HG03066 (cell line): ENCODE results near the gene FMO2.

Source experiments
- ATAC-seq: cut with Tn5 transposase; IDR thresholded peaks from one replicate; pipeline ENCODE4 v1.9.1; 2021; ENCODE audit warnings: low read depth; ENCODE audit not compliant: unreplicated experiment

FMO2 gene

DNA sequence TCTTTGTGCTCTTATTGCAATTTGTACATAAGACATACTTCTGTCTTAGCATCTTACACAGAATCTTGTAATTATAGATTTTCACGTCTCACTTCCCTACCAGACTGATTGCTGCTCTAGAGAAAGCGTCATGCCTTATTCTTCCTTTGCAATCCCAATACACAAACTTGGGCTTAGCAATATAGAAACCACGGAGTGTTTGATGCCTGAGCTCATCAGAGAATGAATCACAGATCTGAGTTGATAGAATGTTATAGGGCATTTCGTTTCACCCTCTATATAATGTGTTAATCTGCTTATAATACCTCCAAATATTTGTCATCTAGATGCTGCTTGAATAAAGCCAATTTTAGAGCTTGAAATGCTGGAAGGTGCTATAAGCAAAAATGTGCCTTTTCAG, 69.8 kb downstream of the FMO2 start:
- no peak for ATAC-seq

DNA sequence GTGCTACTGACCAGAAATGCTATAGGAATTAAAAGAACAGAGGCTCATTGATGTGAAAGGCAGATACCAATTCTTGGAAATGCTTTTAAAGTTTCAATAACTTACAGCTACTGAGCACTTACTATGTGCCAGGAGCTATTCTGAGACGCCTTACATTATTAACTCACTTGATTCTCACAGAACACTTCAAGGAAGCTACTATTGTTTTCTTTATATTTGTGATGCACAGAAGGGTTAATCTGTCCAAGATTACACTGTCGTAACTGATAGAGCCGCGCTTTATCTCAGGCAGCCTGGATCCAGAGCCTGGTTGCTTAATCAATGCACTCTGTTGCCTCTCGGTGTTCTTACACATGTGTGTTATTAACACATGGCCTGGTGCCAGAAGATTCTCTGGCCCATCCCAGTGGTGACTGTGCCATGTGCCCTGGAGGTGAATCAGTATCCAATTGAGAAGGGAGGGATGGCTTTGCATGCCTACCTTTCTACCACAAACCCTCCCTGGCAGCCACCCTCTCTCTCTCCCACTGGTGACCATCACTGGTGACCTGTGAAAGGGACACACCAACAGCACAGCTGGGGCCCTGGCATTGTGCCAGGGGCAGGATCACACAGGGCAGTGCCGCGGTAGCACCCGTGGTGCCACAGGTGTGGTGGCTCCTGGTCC, 72.0 kb downstream of the FMO2 start:
- no peak for ATAC-seq

DNA sequence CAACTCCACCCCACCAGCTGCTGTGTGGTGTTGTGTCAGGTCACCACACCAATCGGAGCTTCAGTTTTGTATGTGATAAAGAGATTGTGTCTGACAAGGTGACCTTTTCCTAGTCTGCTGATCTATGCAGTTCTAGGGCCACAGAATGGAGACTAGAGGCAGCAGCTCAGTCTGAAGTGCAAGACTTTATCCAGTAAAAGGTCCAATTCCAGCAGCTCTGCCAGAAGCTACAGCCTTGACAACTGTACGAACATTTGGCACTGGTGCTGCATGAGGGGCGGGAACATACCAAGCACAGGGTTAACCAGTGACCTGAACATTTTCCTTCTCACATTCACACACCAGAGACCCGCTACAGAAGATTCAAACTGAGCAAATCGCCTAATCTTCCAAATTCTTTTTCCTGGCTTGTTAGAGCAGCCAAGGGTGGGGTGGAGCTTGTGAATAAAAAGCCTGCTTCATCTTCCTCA, 72.5 kb downstream of the FMO2 start:
- no peak for ATAC-seq

DNA sequence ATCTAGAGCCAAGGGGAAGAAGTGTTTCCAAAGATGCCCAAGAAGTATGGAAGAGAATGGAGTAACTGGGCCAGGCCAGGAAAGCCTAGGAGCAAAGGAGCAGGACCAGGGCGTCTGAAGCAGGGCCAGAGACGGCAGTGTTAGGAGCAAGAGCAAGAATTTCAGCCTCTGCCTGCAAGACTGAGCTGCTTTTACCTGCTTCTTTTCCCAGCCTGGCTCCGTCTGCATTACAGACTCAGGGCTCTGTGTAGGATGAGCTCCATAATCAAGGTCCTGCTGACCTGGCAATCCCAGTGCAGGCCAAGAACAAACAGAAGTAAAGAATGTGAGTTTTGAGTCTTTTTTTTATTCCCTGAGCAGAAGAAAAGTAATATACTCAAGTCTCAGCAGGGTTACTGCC, 73.3 kb downstream of the FMO2 start:
- no peak for ATAC-seq

DNA sequence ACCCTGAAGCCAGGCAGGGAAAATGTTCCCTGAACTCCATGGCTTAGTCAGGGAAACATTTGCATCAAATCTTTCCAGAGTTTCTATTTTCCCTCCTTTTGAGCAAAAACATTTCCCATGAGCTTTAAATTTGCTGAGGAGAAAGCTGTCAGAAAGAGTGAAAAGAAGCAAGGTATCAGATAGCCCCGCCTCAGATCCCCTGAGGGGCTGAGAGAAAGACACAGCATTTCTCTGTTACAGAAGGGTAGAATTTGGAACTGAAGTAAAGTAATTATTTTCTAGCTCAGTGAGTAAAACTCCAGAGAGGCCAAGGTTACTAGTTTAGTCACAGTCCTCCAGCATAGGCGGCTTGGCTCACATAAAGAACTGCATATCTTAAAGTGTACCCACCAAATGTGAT, 73.8 kb downstream of the FMO2 start:
- ATAC-seq: no peak
